Adrenal gland (tissue), 12 donors: ENCODE results near the gene GPC2. TPM values are rescaled to one million over a fixed set of nuclear protein-coding genes. Genes with fewer than 3 reads are reported as not detected.

Experiments used
- DNase-seq, 7 donors: peaks; one replicate each; pipeline ENCODE4 v3.0.0-alpha.2; 2019 to 2020
- H3K27ac ChIP-seq, 5 donors: fragments of 200-600 bp; sonication (generic) in 4 of 5; 1 replicate in 3 of 5; 2 replicates in 2 of 5; pipeline versions ENCODE4 v1.5.1 to v1.8.0; 2016 to 2020; ENCODE audit warnings: mild to moderate bottlenecking in 1 of 5
- H3K27me3 ChIP-seq: fragments of 200-600 bp; 2 replicates; pipeline ENCODE4 v1.8.0; 2021
- H3K36me3 ChIP-seq, 2 donors: fragments of 200-600 bp; replicated peaks in 1 of 2; 1 replicate in 1 of 2; 2 replicates in 1 of 2; pipeline versions ENCODE4 v1.5.1 to v1.8.0; 2018 to 2022
- H3K4me1 ChIP-seq, 2 donors: fragments of 200-600 bp; replicated peaks in 1 of 2; 1 replicate in 1 of 2; 2 replicates in 1 of 2; pipeline versions ENCODE4 v1.5.1 to v1.8.0; 2018 to 2021
- H3K4me3 ChIP-seq, 4 donors: fragments of 200-600 bp; sonication (generic) in 3 of 4; one replicate each; pipeline ENCODE4 v1.5.1; 2016 to 2018
- H3K9me3 ChIP-seq, 3 donors: fragments of 200-600 bp; sonication (generic) in 1 of 3; replicated peaks in 1 of 3; 1 replicate in 2 of 3; 2 replicates in 1 of 3; pipeline versions ENCODE4 v1.5.1 to v1.8.0; 2016 to 2021
- CTCF ChIP-seq, 6 experiments: fragments of 450-650 bp in 4 of 6; fragments of 200-600 bp in 2 of 6; sonication (generic) in 1 of 6; IDR thresholded peaks; 1 replicate in 5 of 6; 2 replicates in 1 of 6; pipeline versions ENCODE4 v1.5.1 to v1.8.0; 2016 to 2021; ENCODE audit warnings: antibody characterized with exemption in 6 of 6, mild to moderate bottlenecking in 2 of 6, moderate library complexity in 1 of 6
- POLR2A ChIP-seq, 2 donors: fragments of 450-650 bp; IDR thresholded peaks; one replicate each; pipeline ENCODE4 v1.6.1; 2017; ENCODE audit warnings: antibody characterized with exemption in 2 of 2, mild to moderate bottlenecking in 2 of 2, moderate library complexity in 1 of 2
- WGBS, 4 donors: extraction: QIAGEN DNeasy Blood & Tissue Kit in 2 of 4; methylation state at CpG; one replicate each; pipeline versions ENCODE4 v1.1.5 to v1.1.7; 2013 to 2017; 5-methylcytosine and 5-hydroxymethylcytosine counted together
- intact Hi-C, 2 donors: fragments of 100-400 bp; cut with DNase I; formaldehyde crosslinking; loops; one replicate each; pipeline versions ENCODE4 v1.14.1 to v1.15.0; 2022 to 2023
- polyA plus RNA-seq, 3 donors: library from polyadenylated mRNA; stranded (reverse); fragments of 200-250 nt in 2 of 3; fragments of 350-450 nt in 1 of 3; fragmentation: Illumina TruSeq in 1 of 3; extraction: RNeasy Lipid Tissue Mini Kit (QIAGEN cat#74804) in 1 of 3; gene quantifications; one replicate each; pipeline ENCODE4 v1.2.3, GENCODE V29; 2013 to 2014
- total RNA-seq, 9 donors: library from RNA; depleted of rRNA in 4 of 9; stranded (reverse); fragments of >200 nt in 4 of 9; fragments of 120-200 nt in 1 of 9; fragmentation: NEBNext Ultra II Directional in 1 of 9; extraction: Animal tissue kit (Norgen Biotek cat#: 25700) in 1 of 9; gene quantifications; one replicate each; pipeline versions ENCODE4 v1.1.0 to v1.2.4, GENCODE V29; 2013 to 2023
- donor health status: healthy with polysubstance abuse.
- donor health status: Bipolar disorder and iron deficiency.
- donor health status: DM: yes; HTN: yes; CAD: no.
- donor health status: DM: no; HTN: no; CAD: no.
- donor health status: DM: no; HTN: no; CAD: no.
- donor health status: DM: yes; HTN: yes; CAD: no.

The GPC2 gene
- total and polyA plus RNA-seq, 12 donors: 0.05 to 4.3 (median 1.1) TPM

GRCh38 chr7:100171087-100171681 is 6.0 kb downstream of the GPC2 start:
- Histone ChIP-seq H3K36me3 (no peaks in the 10 kb centered on the region), H3K27ac (no peak overlapping the region), H3K4me1 (peaks cover 4 to 25% of the 10 kb centered on the region in 2 donors), H3K4me3 (peak overlapping the region in 1 of 4 donors; percentile 54), H3K27me3 (peaks cover 10% of the 10 kb centered on the region), H3K9me3 (no peaks in the 10 kb centered on the region)
- TF ChIP-seq POLR2A (IDR thresholded peaks at IDR 0.05): no peak
- no peak for TF ChIP-seq CTCF (IDR thresholded peaks at IDR 0.05)
- WGBS, 4 donors: 3 to 30% (median 10%) methylated on average over 2 to 58 of the region's 61 CpGs
- intact Hi-C loops: no loop called here
- DNase-seq: no peak

- Histone ChIP-seq H3K4me1 (peaks cover 4 to 25% of the 10 kb centered on the region in 2 donors), H3K9me3 (no peaks in the 10 kb centered on the region), H3K27me3 (peaks cover 10% of the 10 kb centered on the region), H3K27ac (no peak overlapping the region), H3K36me3 (no peaks in the 10 kb centered on the region), H3K4me3 (no peak overlapping the region)
- no peak for TF ChIP-seq CTCF (IDR thresholded peaks at IDR 0.05)
- TF ChIP-seq POLR2A (IDR thresholded peaks at IDR 0.05): no peak
- DNase-seq: peak in 1 of 7 donors; percentile 42
- WGBS, 4 donors: 81 to 85% (median 83%) methylated on average over 11 of the region's 11 CpGs
- intact Hi-C loops: no loop called here
These were observed 6.9 kb downstream of the GPC2 start for GRCh38 chr7:100170101-100170897.

GRCh38 chr7:100169147-100169850 is 7.9 kb downstream of the GPC2 start:
- intact Hi-C loops: no loop called here

More at GRCh38 chr7:100169147-100169850, 7.9 kb downstream of the GPC2 start:
- Histone ChIP-seq H3K4me1 (peaks cover 4 to 25% of the 10 kb centered on the region in 2 donors), H3K36me3 (no peaks in the 10 kb centered on the region), H3K27ac (no peak overlapping the region), H3K9me3 (no peaks in the 10 kb centered on the region), H3K27me3 (peaks cover 10% of the 10 kb centered on the region), H3K4me3 (no peak overlapping the region)
- DNase-seq: no peak
- WGBS, 4 donors: 87 to 89% (median 87%) methylated on average over 10 to 11 of the region's 11 CpGs
- TF ChIP-seq CTCF (IDR thresholded peaks at IDR 0.05) (no peak), POLR2A (IDR thresholded peaks at IDR 0.05) (no peak)
